T-helper 1 cell (primary cell): Measurements from ENCODE around the gene TRPM4.

ENCODE experiments used
- DNase-seq, 5 donors: peaks; one replicate each; pipeline ENCODE4 v3.0.0-alpha.2; 2012 to 2020

TRPM4 gene

GRCh38 chr19:49241769-49242168, 84.2 kb downstream of the TRPM4 start:
- no peak for DNase-seq

DNA sequence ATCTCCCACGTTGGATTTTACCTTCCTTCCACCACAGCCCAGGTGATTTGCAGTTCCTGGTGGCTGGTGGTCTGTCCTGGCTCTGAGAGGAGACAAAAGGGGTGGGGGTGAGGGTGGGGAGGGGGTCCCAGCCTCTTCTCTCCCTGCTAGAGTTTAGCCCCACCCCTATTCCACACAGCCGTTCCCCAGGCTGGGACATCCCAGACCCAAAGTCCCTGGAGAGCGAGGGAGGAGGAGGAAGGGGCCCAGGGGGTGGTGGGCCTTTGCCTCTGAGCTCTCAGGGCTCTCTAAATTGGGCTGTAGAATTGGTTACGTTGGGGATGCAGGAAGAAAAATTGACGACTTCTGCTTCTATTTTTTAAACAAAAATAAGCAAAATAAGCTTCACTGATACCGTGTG, 85.5 kb downstream of the TRPM4 start:
- DNase-seq, result no peak

- DNase-seq, result no peak
Measured at GRCh38 chr19:49243726-49244125, 86.1 kb downstream of the TRPM4 start.

DNA sequence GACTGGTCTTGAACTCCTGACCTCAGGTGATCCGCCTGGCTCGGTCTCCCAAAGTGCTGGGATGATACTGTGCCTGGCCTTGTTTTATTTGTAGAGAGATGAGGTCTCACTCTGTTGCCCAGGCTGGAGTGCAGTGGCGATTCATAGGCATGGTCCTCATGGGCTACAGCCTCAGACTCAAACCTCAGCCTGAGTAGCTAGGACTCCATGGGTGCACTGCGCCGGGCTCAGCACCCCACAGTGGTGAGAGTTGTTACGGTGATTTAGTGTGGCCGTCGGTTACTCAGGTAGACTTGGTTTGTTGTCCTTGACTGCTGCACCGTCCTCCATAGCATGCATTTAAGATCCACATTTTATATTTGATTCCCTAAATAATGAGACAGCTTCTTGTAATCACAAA, 86.7 kb downstream of the TRPM4 start:
- DNase-seq, result no peak

DNA sequence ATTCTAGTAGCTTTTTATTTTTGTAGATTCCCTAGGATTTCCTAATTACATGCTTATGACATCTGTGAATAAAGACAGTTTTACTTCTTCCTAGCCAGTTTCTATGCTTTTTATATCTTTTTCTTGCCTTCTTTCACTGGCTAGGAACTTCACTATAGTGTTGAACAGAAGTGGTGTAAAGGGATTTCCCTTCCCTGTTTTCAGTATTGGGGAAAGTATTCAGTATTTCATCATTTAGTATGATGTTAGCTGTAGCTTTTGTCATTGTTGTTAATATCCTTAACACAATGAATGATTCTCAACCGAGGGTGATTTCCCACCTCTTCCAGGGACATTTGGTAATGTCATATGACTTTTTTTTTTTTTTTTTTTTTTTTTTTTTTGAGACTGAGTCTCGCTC, 90.1 kb downstream of the TRPM4 start:
- no peak for DNase-seq

DNA sequence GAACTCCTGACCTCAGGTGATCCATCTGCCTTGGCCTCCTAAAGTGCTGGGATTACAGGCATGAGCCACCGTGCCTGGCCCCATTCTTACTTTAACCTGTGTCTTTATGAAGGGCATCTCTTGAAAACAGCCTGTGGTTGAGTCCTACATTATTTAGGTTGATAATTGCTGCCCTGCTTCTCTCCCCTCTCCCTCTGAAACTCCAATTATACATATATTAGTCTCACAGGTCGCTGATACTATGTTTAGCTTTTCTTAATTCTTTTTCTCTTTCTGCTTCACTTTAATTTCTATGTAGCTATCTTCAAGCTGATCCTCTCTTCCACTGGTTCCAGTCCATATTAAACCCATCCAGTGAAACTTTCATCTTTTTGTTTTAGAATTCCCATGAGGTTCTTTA, 92.3 kb downstream of the TRPM4 start:
- DNase-seq, result no peak

DNA sequence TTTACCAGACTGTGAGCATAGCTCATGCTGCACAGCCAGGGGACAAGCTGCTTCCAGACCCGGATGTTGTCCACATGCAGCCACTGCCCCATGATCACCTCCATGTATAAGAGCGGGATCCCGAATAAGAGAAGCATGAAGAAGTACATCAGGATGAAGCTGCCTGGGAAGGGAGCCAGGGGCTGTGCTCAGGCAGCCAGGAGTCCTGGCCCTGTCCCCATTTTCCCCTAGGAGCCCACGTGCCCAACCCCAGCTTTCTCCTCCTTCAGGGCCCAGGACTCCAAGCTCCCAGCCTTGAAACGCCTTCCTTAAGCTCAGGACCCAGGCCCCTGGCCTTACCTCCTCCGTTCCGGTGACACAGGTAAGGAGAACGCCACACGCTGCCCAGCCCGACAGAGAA, 98.1 kb downstream of the TRPM4 start:
- no peak for DNase-seq

- no peak for DNase-seq
Measured at GRCh38 chr19:49256691-49257090, 99.1 kb downstream of the TRPM4 start.
